ENCODE measurements around the gene CNOT4.
"Not testable (repeated sequence)": the region's sequence is repeated elsewhere in the genome, so short reads cannot be mapped to it uniquely, and the experiment has no call there.

Gene CNOT4

DNA sequence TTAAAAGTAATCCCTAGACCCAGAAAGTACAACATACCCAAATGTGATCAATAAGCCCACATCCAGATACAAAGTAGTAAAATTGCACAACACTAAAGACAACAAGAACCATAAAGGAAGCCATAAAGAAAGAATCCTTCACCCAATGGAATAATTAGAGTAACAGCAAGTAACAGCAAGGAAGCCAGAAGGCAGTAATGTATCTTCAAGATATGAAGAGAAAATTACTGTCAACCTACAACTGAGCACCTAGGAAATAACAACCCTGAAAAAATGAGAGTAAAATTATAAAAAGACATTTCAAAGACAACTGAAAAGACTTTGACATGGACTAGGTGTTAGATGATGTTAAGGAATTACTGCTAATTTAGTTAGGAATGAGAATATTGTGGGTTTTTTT lies 60.5 kb downstream of the CNOT4 start:
- no peak for DNase-seq

DNA sequence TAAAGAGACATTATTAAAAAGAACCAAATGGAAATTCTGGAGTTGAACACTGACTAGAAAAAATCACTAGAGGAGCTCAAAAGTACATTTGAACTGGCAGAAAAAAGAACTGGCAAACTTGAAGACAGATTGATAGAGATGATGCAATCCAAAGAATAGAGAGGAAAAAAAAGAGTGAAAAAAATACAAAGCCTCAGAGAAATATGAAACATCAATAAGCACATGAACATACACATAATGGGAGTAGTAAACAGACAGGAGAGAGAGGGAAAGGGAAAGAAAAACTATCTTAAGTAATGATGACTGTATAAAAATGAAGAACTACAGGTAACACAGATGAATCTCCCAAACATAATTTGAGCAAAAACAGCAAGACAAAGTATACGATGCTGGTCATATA lies 61.1 kb downstream of the CNOT4 start:
- no peak for DNase-seq

- no peak for DNase-seq
Observed at GRCh38 chr7:135447748-135448147, 62.2 kb downstream of the CNOT4 start.

- DNase-seq, result no peak
Observed at GRCh38 chr7:135445690-135446089, 64.2 kb downstream of the CNOT4 start.

- DNase-seq, result not testable (repeated sequence)
Observed at GRCh38 chr7:135445266-135445665, 64.6 kb downstream of the CNOT4 start.

- DNase-seq, result no peak
Observed at GRCh38 chr7:135441791-135442190, 68.1 kb downstream of the CNOT4 start.

- no peak for DNase-seq
Observed at GRCh38 chr7:135434047-135434446, 75.9 kb downstream of the CNOT4 start.

DNA sequence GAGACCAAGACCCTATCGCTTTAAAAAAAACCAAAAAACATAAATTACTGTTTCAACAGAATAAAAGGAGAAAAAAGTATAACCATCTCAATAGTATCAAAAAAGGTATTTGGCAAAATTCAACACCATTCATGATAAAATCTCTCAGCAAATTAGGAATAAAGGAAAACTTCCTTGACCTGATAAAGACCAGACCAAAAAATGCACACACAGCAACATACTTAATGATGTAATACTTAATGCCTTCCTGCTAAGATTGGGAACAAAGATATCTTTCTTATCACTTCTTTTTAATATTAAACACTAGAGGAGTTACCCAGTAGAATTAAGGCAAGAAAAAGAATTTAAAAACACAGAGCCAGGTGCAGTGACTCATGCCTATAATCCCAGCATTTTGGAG lies 79.3 kb downstream of the CNOT4 start:
- DNase-seq, result no peak

- no peak for DNase-seq
Observed at GRCh38 chr7:135428879-135429278, 81.0 kb downstream of the CNOT4 start.

GRCh38 chr7:135428011-135428410 lies 81.9 kb downstream of the CNOT4 start:
- no peak for DNase-seq

- DNase-seq, result no peak
Observed at GRCh38 chr7:135427166-135427565, 82.7 kb downstream of the CNOT4 start.

GRCh38 chr7:135425036-135425435 lies 84.9 kb downstream of the CNOT4 start:
- no peak for DNase-seq

GRCh38 chr7:135420786-135421185 lies 89.1 kb downstream of the CNOT4 start:
- DNase-seq, result no peak

GRCh38 chr7:135416431-135416830 lies 93.5 kb downstream of the CNOT4 start:
- no peak for DNase-seq

DNA sequence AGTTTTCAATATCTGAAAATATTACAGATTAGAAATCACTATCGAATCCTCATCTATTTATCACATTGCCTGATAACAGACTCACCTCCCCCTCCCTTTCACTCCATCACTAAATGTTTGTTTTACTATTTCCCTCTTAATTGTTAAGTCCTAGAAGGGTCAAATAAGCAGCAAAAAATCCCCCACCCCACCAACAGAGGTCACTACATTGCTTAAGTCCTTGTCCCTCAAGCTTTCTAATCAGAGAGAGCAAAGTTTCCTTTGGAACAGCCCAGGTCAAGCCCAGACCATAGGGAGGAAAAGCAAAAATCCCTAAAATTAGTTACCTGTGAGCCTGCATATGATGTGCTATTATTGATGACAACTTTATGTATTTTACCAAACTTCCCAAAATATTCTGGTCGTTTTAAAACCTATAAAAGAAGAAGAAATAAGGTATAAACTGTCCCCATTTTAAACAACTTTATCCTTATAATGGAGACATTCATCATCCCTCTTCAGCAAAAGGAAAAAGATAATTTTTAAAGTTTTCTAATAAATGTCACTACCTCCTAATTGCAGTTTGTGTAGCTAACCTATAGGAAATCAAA lies 95.0 kb downstream of the CNOT4 start:
- DNase-seq, result peak; percentile 6 to 18

DNA sequence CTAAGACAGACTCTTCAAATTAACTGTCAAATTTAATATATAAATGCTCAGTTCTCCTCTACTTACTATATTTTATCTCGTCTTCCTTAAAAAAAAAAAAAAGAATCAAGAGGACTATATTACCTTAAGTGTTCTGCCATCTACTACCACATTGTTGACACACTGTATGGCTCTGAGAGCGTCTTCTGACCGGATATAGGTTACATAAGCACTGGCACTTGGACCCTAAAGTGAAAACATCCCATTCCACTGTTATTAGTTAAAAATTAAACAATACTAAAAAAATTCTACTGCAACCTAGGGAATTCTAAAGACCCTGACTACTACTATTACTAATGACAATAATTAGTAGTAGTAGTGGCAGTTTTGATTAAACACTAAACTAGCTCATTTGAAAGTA lies 95.7 kb downstream of the CNOT4 start:
- no peak for DNase-seq

DNA sequence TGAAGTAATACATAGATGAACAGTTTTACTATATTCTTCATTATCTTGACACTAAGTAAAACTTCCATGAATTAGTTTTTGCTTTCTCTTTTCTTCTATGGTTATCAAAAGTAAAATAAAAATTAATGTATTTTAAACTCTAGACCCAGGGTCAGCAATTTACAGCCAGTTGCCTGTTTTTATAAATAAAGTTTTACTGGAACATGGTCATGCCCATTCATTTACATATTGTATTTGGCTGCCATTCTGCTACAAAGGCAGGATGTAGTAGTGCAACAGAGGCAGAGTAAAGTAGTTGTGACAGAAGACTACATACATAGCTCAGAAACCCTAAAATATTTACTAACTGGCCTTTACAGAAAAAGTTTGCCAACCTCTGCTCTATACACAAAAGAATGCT lies 98.8 kb downstream of the CNOT4 start:
- DNase-seq, result no peak

GRCh38 chr7:135410543-135410942 lies 99.4 kb downstream of the CNOT4 start:
- DNase-seq, result no peak

DNA sequence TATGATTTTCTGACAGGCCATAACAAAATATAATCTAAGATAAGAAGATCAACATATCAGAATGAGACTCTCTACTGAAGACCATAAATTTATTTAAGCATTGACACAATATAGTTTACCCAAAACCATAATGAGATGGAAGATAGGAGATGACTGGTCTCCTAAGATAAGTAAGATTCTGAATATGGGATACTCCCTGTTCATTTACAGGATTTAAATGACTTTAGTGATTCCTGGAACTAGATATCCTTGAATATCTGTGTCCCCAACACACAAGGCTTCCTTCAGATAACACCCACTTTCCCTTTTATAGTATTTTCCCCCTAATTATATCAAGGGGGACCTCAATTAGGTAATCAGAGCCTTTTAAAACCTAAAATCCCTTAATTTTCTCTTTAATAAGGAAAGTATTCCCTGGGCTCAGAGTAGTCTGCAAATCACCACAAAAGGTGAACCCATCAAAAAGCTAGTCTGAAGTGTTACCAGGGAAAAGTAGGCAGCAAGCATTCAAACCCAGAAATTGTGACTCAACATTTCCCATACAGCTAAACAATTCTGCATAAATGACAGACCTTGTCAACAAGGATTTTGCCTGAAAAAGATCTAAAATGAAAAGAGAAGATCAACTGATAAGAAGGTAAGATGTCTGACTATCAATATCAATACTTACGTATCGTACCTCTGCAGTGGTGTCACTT lies 99.9 kb downstream of the CNOT4 start:
- DNase-seq, result no peak

DNA sequence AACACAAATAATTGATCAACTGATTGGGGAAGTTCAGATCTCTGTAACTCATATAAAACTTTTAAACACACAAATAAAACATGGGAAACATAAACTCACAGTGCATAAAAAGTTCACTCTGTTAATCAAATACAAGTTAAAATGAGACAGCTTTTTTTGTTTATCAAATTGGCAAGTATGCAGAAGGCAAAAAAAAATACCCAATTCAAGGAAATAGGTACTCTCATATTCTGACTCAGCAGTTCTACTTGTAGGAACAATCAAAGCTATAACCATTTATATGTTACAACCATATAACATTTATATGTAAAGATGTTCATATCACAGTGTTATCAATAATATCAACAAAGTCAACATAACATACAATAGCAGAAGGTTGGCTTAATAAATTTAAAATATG lies 102.0 kb downstream of the CNOT4 start:
- DNase-seq, result no peak

- no peak for DNase-seq
Observed at GRCh38 chr7:135406918-135407317, 103.0 kb downstream of the CNOT4 start.

GRCh38 chr7:135405969-135406368 lies 103.9 kb downstream of the CNOT4 start:
- DNase-seq, result no peak

GRCh38 chr7:135403302-135403701 lies 106.6 kb downstream of the CNOT4 start:
- no peak for DNase-seq

DNA sequence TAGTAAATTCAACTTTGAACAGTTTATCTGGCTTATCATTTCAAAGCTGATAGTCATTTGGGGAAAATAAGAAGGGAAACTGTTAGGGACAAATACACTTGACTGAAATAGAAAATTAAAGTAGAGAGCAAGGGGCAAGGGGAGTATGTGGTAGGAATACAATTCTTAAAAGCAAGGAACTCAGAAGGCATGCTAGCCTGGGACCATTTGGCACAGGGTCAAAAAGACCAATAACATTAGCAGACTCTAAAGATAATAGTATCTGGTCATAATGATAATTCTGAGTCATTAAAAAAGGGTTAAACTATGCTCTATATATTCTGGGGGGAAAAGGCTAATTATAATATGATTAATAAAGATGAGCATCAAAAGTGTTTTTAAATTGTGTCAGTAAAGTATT lies 112.2 kb downstream of the CNOT4 start:
- DNase-seq, result no peak

GRCh38 chr7:135392701-135393100 lies 117.2 kb downstream of the CNOT4 start:
- DNase-seq, result no peak

All from stimulated activated CD4-positive, alpha-beta T cell treated with anti-CD3 and anti-CD28 coated beads, Interleukin-4, amount 100 ng/mL, for 4 hours (primary cell).